Right renal cortex interstitium (tissue), 3 donors: ENCODE data around the gene TPX2. TPM values are rescaled to one million over a fixed set of nuclear protein-coding genes. Genes with fewer than 3 reads are reported as not detected.

Source experiments
- DNase-seq, 3 donors: peaks; one replicate each; pipeline ENCODE4 v3.0.0-alpha.2; 2013; ENCODE audit warnings: low read depth in 3 of 3, low spot score in 2 of 3
- polyA plus RNA-seq, 3 donors: library from polyadenylated mRNA; unstranded; fragments of 120-200 nt; gene quantifications; one replicate each; pipeline ENCODE4 v1.2.1, GENCODE V29; 2013; ENCODE audit not compliant: insufficient read length in 3 of 3

TPX2 gene
- polyA plus RNA-seq, 3 donors = 48.5 to 53.8 (median 51.6) TPM

GRCh38 chr20:31845300-31845863, 106.3 kb downstream of the TPX2 start, which contains the start of gene FOXS1:
TSS of gene FOXS1 (minus strand) at chr20:31845604. CDS start at chr20:31845542, 62 bp downstream.
- DNase-seq = peak in 1 of 3 donors; percentile 51

- DNase-seq = no peak
These were observed 107.7 kb downstream of the TPX2 start for GRCh38 chr20:31846793-31847138.

DNA sequence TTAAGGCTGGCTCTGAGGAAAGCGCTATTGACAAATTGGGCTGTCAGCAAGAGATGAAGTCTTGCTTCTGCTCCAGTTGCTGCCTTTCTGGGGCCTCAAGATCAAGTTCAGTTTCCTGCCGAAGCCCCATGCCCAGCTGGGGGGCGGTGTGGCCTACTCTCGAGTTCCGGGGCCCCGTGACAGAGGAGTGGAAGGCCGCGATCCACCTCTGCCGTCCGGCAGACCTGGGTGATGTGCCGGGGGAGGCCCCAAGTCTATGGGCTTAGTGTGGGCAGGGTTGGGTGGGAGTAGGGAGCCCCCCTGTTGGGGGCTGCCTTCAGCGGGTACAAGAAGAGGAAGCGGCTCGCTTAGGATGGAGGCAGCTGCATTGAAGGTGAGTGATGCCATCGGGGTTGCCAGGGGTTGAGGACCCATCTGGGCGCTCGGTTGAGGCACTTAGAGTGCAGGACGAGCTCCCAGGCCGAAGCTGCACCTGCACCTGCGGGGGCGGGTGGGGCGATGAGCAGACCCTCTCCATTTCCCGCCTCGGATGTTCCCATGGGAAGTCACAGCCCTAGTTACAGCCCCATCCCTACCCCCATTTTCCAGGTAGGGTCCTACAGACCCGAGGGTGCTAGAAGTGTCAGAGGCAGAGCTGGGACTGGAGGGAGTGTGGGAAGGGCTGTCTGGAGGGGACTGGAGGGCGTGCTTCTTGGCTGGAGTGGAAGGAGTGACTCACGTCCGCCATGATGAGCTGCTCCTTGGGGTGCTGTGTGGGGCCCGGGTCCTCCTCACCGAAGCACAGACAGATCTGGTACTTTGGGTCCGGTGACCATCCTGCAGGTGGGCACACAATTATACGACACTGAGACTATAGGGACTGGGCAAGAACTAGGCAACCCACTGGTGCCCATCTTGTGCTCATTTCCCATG, 109.3 kb downstream of the TPX2 start:
- DNase-seq = no peak

GRCh38 chr20:31849306-31849930, 110.3 kb downstream of the TPX2 start:
- no peak for DNase-seq

Other genes starting within 250 kb of the TPX2 start
- gene HM13, start 224.8 kb upstream of the TPX2 start, polyA plus RNA-seq = 100 to 1,000 TPM; 130 to 147 (median 133) TPM
- gene ID1, start 134.0 kb upstream of the TPX2 start, polyA plus RNA-seq = 100 to 1,000 TPM; 147 to 215 (median 156) TPM
- gene COX4I2, start 101.4 kb upstream of the TPX2 start, polyA plus RNA-seq = 1 to 10 TPM; 1.5 to 2.7 (median 2.3) TPM
- gene BCL2L1, start 16.4 kb upstream of the TPX2 start, polyA plus RNA-seq = 10 to 100 TPM; 71.6 to 82.0 (median 81.4) TPM
- under 1 TPM; 0.57 to 0.79 (median 0.62) TPM for gene MYLK2, start 80.1 kb downstream of the TPX2 start, polyA plus RNA-seq
- 1 to 10 TPM; 3.5 to 6.5 (median 5.3) TPM for gene FOXS1, start 106.3 kb downstream of the TPX2 start, polyA plus RNA-seq
- 10 to 100 TPM; 15.3 to 18.8 (median 16.4) TPM for gene DUSP15, start 131.2 kb downstream of the TPX2 start, polyA plus RNA-seq
- gene TTLL9, start 131.3 kb downstream of the TPX2 start, polyA plus RNA-seq = 1 to 10 TPM; 2.7 to 3.3 (median 2.9) TPM
- 10 to 100 TPM; 19.8 to 22.1 (median 20.4) TPM for gene PDRG1, start 212.8 kb downstream of the TPX2 start, polyA plus RNA-seq
- under 1 TPM; 0.24 to 0.33 (median 0.26) TPM for gene XKR7, start 228.9 kb downstream of the TPX2 start, polyA plus RNA-seq